ENCODE results near the gene OR5K3.
"Not testable (repeated sequence)": the region's sequence is repeated elsewhere in the genome, so short reads cannot be mapped to it uniquely, and the experiment has no call there.

Gene OR5K3

GRCh38 chr3:98390366-98390765 is at the start of gene OR5K3:
Gene OR5K3 (plus strand): TSS chr3:98390666. CDS start chr3:98390666, 0 bp downstream.
- DNase-seq (ENCODE audit: low read depth in 3 of 3, low spot score in 1 of 3), result no peak

GRCh38 chr3:98341758-98342157 is 48.7 kb upstream of the OR5K3 start:
- DNase-seq (ENCODE audit: low read depth in 3 of 3, low spot score in 1 of 3), result no peak

GRCh38 chr3:98343647-98344507 is 46.6 kb upstream of the OR5K3 start:
- no peak for DNase-seq (ENCODE audit: low read depth in 3 of 3, low spot score in 1 of 3)

GRCh38 chr3:98350082-98350481 is 40.4 kb upstream of the OR5K3 start:
- no peak for DNase-seq (ENCODE audit: low read depth in 3 of 3, low spot score in 1 of 3)

- DNase-seq (ENCODE audit: low read depth in 3 of 3, low spot score in 1 of 3), result no peak
These were observed 36.9 kb upstream of the OR5K3 start, which contains the start of gene OR5K4 for GRCh38 chr3:98353554-98353953. Gene OR5K4 (plus strand): TSS chr3:98353854. CDS start chr3:98353854, 0 bp downstream.

DNA sequence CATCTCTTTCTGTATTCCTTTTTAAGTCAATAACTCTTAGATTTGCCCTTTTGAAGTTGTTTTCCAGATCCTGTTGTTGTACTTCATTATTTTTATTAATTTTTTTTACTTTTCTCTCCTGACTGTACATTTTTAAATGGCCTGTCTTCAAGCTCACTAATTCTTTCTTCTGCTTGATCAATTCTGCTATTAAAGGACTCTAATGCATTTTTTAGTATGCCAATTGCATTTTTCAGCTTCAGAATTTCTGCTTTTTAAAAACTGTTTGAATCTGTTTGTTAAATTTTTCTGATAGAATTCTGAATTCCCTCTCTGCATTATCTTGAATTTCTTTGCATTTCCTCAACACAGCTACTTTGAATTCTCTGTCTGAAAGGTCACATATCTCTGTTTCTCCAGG is 31.2 kb upstream of the OR5K3 start:
- no peak for DNase-seq (ENCODE audit: low read depth in 3 of 3, low spot score in 1 of 3)

- DNase-seq (ENCODE audit: low read depth in 3 of 3, low spot score in 1 of 3), result no peak
These were observed 30.3 kb upstream of the OR5K3 start for GRCh38 chr3:98359993-98360675.

DNA sequence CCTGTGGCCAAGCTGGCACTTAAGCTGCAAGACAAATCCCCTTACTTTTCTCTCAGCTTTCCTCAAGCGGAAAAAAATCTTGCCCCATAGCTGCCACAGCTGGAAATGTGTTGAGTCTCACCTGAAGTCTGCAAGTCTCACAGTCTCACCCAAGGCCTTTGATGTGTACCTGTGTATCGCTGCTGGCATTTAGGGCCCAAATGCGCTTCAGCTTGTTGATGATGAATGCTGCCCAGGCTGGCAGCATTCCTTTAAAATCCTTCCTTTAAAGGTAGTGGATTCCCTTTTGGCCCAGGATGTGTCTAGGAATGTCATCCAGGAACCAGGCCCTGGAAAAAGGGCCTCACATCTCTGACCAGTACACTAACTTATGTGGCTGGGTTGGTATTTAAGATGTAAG is 29.8 kb upstream of the OR5K3 start:
- DNase-seq (ENCODE audit: low read depth in 3 of 3, low spot score in 1 of 3), result no peak

GRCh38 chr3:98361289-98361688 is 29.2 kb upstream of the OR5K3 start:
- no peak for DNase-seq (ENCODE audit: low read depth in 3 of 3, low spot score in 1 of 3)

DNA sequence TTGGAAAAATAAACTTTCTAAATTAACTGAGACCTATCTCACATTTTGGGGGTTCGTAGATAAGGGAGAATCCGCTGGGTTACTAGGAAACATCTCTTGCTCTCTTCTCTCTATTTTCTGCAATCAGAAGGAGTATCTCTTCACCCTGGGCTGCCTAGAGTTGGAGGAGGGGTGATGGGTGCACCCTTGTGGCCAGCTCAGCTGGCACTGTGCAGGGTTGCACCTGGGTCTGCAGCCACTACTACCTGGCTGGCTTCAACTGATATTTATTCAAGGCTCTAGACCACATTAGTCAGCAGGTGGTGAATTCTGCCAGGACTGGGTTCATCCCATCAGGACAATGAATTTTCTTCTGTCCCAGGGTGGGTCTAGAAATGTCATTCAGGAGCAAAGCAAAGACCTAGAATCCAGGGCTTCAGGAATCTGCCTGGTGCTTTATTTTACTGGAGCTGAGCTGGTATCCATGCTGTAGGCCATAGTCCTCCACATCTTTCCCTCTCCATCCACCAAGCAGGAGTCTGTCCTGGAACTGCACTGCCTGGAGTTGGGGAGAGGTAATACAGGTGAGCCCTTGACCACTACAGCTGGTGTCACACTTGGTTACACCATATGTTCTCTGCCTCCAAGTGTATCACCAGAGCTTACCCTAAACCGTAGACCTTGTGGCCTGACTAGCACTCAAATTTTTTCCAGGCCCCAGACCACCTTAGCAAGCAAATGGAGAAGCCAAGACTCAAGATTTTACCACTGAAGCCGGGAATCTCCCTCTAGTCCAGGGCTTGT is 22.8 kb upstream of the OR5K3 start:
- DNase-seq (ENCODE audit: low read depth in 3 of 3, low spot score in 1 of 3), result no peak

- no peak for DNase-seq (ENCODE audit: low read depth in 3 of 3, low spot score in 1 of 3)
These were observed 19.3 kb upstream of the OR5K3 start for GRCh38 chr3:98371186-98371585.

GRCh38 chr3:98371853-98372252 is 18.6 kb upstream of the OR5K3 start:
- DNase-seq (ENCODE audit: low read depth in 3 of 3, low spot score in 1 of 3), result no peak

- no peak for DNase-seq (ENCODE audit: low read depth in 3 of 3, low spot score in 1 of 3)
These were observed 18.0 kb upstream of the OR5K3 start for GRCh38 chr3:98372445-98372844.

DNA sequence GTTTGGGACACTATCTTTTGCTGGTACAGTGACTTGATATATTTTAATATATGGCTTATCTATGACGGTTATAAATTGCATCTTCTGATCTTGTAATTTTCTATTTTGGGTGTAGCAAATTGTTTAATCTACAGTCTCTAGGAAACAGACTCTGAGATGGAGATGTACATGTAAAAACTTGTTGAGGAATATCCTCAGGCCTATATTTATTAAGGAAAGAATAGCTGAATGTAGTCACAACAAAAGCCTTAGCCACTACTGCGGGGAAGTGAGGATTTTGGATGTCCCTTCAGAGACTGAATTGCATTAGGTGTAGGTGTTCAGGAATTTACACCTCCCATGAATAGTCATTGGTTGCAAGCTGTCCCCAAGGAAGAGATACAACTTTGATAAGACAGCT is 13.8 kb upstream of the OR5K3 start:
- DNase-seq (ENCODE audit: low read depth in 3 of 3, low spot score in 1 of 3), result no peak

DNA sequence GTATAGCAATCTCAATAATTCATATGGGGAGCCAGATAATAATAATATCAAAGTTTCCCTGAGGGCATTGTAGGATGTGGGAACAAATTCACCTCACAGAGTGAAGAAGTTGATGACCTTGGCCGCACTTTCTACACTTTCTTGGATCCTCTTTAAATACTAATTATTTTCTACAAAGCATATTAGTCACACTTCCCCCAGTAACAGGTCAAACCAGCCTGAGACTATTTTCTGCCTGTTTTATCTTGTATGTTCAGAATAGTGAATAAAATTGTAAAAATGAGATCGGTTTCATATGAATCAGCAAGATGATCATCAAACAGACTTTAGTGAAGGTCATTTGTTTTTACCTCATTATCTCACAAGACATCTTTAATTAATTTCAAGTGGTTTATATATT is 2.3 kb upstream of the OR5K3 start:
- DNase-seq (ENCODE audit: low read depth in 3 of 3, low spot score in 1 of 3), result no peak

DNA sequence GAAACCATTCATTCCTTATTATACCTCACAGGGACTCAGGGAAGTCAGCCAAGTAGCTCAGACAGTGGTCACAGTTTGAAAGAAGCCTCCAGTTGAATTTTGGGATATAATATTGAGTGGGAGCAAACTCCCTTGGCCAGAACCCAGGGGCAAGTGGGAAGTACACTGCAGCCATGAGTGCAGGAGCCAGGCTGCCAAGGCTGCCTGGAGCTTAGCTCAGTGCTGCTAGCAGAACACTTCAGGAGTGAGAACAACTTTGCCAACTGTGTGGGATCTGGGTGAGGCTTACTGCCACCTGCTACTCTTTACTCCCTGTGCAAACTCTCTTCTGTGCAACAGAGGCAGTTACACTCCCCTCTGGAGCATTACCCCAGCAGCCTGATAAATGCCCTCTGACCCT is 4.6 kb downstream of the OR5K3 start:
- DNase-seq (ENCODE audit: low read depth in 3 of 3, low spot score in 1 of 3), result no peak

DNA sequence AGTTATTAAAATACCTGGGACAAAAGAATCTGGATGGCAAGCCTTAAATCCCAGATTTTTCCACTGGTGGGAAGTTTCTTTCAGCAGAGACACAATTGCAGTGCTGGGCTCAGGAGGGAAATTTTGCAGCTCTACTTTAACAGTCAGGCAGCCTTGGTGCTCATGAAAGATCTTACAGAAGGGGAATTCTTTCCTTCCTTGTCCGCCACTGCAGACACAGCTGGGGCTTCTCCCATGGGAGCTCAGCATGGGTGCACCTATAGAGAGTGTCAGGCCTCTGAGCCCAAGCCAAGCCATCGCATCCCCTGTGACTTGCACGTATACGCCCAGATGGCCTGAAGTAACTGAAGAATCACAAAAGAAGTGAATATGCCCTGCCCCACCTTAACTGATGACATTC is 6.0 kb downstream of the OR5K3 start:
- not testable (repeated sequence) for DNase-seq (ENCODE audit: low read depth in 3 of 3, low spot score in 1 of 3)

DNA sequence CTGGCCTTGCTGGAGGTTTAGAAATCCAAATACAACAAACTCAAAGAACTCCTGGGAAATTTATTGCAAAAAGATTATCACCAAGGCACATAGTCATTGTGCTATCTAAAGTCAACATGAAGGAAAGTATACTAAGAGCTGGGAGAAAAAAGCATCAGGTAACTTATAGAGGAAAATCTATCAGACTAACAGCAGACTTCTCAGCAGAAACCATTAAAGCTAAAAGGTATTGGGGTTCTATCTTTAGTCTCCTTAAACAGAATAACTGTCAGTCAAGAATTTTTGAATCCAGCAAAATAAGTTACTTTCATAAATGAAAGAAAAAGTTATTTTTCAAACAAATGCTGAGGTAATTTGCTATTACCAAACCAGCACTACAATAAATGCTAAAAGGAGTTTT is 8.0 kb downstream of the OR5K3 start:
- no peak for DNase-seq (ENCODE audit: low read depth in 3 of 3, low spot score in 1 of 3)

DNA sequence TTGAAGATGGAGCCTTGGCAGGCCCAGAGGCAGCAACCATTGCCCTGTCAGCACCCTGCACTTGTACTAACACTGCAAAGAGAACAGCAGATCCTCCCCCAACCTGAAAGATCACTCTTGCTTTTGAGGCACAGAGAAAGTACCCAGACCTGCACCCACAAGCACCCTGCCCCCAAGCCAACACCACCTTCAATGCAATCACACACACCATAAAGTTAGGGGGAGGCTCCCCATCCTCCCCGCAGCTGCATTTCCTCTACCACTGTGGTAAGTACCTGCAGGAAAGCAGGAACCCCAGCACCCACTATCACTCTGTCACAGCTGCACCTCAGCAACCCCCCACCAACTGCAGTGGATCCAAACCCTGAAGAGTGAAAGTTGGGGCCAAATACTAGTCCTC is 12.0 kb downstream of the OR5K3 start:
- DNase-seq (ENCODE audit: low read depth in 3 of 3, low spot score in 1 of 3), result no peak

- no peak for DNase-seq (ENCODE audit: low read depth in 3 of 3, low spot score in 1 of 3)
These were observed 13.5 kb downstream of the OR5K3 start for GRCh38 chr3:98404010-98404409.

DNA sequence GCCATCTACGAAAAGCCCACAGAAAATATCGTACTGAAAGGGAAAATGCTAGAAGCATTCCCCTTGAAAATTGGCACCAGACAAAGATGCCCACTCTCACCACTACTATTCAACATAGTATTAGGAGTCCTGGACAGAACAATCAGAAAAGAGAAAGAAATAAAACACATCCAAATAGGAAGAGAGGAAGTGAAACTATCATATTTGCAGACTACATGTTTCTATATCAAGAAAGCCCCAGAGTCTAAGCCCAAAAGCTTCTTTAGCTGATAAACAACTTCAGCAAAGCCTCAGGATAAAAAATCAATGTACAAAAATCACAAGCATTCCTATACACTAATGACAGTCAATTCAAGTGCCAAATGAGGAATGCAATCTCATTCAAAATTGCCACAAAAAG is 15.6 kb downstream of the OR5K3 start:
- no peak for DNase-seq (ENCODE audit: low read depth in 3 of 3, low spot score in 1 of 3)

- no peak for DNase-seq (ENCODE audit: low read depth in 3 of 3, low spot score in 1 of 3)
These were observed 42.1 kb downstream of the OR5K3 start for GRCh38 chr3:98432575-98432974.
